ENCODE data around the gene POC5.

The POC5 gene

GRCh38 chr5:75663579-75664284, 53.5 kb downstream of the POC5 start:
- FAIRE-seq (no peak), DNase-seq (ENCODE audit: extremely low spot score, insufficient read length, low read depth) (no peak)

- DNase-seq (ENCODE audit: extremely low spot score, insufficient read length, low read depth) (no peak), FAIRE-seq (no peak)
Observed at GRCh38 chr5:75662061-75662460, 55.2 kb downstream of the POC5 start.

- FAIRE-seq (peak; percentile 81), DNase-seq (ENCODE audit: extremely low spot score, insufficient read length, low read depth) (no peak)
Observed at GRCh38 chr5:75660678-75661465, 56.4 kb downstream of the POC5 start.

DNA sequence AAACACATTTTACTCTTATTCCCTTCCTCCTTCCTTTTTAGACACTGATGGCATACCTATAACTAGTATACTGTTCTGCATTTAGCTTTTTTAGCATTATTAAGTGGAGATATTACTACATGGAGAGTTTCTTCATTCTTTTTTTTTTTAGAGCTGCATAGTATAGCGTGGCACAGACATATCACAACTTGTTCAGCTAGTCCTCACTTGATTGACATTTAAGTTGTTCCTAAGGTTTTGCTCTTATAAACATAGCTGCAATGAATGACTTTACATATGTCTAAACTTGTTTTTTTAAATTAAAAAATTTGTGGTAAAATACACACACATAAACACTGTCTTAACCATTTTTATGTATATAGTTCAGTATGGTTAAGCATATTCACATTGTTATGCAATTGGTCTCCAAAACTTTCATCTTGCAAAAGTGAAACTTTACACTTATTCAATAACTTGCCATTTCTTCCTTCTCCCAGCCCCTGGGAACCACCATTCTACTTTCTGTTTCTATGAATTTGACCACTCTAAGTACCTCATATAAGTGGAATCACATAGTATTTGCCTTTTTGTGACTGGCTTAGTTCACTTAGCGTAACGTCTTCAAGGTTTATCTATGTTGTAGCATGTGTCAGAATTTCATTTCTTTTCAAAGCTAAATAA, 57.3 kb downstream of the POC5 start:
- DNase-seq (ENCODE audit: extremely low spot score, insufficient read length, low read depth), result no peak
- peak; percentile 85 for FAIRE-seq

DNA sequence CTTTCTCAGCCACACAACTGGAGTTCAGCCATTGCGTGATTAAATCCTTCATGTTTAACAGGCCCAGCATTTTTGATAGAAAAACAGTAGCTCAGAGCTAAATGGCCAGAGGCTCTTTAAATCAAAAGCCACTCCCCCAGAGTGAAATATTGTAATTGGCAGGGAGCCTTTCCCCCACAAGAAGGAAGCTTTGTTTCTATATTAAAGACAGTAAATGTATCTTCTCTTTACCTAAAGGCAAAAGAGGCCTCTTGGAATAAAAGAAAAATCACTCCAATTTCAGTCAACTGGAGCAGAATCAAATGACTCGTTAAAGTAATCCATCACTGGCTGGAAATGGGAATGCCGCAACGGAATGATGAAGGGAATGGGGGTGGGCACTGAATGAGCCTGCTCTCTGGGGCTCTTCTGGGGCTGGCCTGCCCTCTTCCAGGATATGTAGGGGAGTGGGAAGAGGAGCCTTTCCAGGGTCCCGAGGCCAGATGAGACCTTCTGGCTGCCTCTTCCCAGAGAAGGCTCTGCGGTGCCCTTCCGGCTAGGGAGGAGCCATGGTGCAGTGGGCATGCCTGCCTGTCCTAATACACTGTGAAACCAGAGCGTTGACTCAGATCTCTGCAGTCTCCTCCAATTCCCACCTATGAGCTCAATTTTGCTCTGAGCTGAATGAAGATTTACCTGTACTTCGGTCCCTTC, 60.8 kb downstream of the POC5 start:
- FAIRE-seq (no peak), DNase-seq (ENCODE audit: extremely low spot score, insufficient read length, low read depth) (no peak)

- no peak for FAIRE-seq
Observed at GRCh38 chr5:75654693-75655295, 62.4 kb downstream of the POC5 start.

GRCh38 chr5:75653521-75653920, 63.7 kb downstream of the POC5 start:
- no peak for FAIRE-seq

More at GRCh38 chr5:75654693-75655295, 62.4 kb downstream of the POC5 start:
- DNase-seq (ENCODE audit: extremely low spot score, insufficient read length, low read depth), result no peak

GRCh38 chr5:75651575-75652238, 65.5 kb downstream of the POC5 start:
- no peak for DNase-seq (ENCODE audit: extremely low spot score, insufficient read length, low read depth)
- no peak for FAIRE-seq

More at GRCh38 chr5:75653521-75653920, 63.7 kb downstream of the POC5 start:
- no peak for DNase-seq (ENCODE audit: extremely low spot score, insufficient read length, low read depth)

GRCh38 chr5:75648712-75649111, 68.5 kb downstream of the POC5 start:
- DNase-seq (ENCODE audit: extremely low spot score, insufficient read length, low read depth) (no peak), FAIRE-seq (no peak)

DNA sequence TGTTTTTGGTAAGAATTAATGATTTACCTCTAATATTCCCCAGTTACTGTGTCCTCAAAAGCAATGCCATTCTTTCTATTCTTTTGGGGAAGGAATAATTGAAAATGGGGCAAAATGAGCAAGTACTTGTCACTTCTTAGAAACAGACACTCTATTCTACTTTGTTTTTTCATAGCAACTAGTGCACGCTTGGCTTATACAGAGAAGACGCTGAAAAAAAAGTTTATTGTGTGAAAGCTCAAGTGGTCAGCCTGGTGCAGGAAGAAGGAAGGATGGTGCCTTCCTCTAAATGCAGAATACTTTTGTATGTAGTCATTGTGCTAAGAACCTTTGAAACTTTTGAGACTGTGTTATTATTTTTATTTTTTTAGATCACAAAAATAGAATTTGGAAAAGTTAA, 76.4 kb downstream of the POC5 start:
- FAIRE-seq (no peak), DNase-seq (ENCODE audit: extremely low spot score, insufficient read length, low read depth) (no peak)

DNA sequence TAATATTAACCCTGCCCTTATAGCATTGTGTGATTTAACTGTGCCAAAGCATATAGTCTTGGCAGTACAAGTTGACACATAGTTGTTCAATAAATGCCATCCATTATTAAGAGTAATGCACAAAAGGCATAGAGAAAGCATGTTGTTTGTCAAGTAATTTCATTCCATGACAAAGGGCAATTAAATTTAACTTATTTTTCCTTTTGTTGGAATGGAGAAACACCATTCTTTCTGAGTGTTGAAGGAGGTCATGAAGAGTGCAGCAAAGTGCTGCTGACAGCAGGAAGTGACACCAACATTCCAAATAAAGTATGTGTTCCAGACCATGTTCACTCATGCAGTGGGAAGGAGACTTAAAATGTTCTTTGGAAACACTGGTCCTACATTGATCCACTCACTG, 76.8 kb downstream of the POC5 start:
- DNase-seq (ENCODE audit: extremely low spot score, insufficient read length, low read depth), result no peak
- FAIRE-seq, result no peak

GRCh38 chr5:75639535-75640311, 77.5 kb downstream of the POC5 start:
- no peak for FAIRE-seq
- no peak for DNase-seq (ENCODE audit: extremely low spot score, insufficient read length, low read depth)

DNA sequence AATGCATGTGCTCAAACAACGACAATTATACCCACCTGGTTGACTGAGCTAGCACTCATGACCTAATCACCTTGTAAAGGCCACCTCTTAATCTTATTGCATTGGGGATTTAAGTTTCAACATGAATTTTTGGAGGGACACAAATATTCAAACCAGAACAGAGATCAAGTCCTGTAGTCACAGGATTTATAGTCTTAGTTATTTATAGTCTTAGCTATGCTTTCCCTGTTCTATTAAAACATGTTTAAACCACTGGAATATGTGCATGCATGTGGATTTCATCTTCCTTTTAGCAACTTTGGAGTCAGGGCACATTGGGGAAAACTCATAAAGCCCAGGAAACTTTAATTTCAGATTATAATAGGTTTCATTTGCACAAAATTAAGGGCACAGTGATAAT, 79.3 kb downstream of the POC5 start:
- no peak for DNase-seq (ENCODE audit: extremely low spot score, insufficient read length, low read depth)

GRCh38 chr5:75632321-75632720, 84.9 kb downstream of the POC5 start:
- no peak for DNase-seq (ENCODE audit: extremely low spot score, insufficient read length, low read depth)
- FAIRE-seq, result no peak

More for the DNA sequence above, 79.3 kb downstream of the POC5 start:
- no peak for FAIRE-seq

GRCh38 chr5:75630875-75631274, 86.4 kb downstream of the POC5 start:
- FAIRE-seq (no peak), DNase-seq (ENCODE audit: extremely low spot score, insufficient read length, low read depth) (no peak)

- DNase-seq (ENCODE audit: extremely low spot score, insufficient read length, low read depth) (no peak), FAIRE-seq (no peak)
Observed at GRCh38 chr5:75627801-75628200, 89.4 kb downstream of the POC5 start.

DNA sequence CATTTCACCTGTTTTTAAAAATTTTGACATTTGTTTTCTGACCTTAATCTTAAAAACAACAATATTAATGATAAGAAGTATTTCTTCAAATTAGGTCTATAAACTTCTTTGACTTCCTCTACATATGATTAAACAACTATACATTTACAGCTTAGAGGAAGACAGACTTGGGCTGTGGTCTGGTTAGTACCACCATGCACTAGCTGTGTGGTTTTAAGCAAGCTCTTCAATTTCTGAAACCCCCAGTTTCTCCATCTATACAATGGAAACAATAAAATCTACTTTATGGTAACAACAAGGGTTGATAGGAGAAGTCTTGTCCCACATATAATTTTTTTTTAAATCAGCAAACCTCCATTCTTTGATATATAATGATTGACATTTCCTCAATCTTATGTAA, 90.3 kb downstream of the POC5 start:
- FAIRE-seq, result no peak

More for the DNA sequence above, 90.3 kb downstream of the POC5 start:
- DNase-seq (ENCODE audit: extremely low spot score, insufficient read length, low read depth), result no peak

All from GM18507 (cell line).